Lower lobe of right lung (tissue), 2 donors: ENCODE measurements around the gene JUN. TPM values are rescaled to one million over a fixed set of nuclear protein-coding genes. Genes with fewer than 3 reads are reported as not detected.
A peak's percentile ranks its signal among the peaks of the same experiment; 100 is the strongest.

ENCODE experiments used
- ATAC-seq, 2 donors: fragments of 200-7000 bp; cut with Tn5 transposase; one replicate each; pipeline ENCODE4 v1.9.1; 2020 to 2022; ENCODE audit warnings: mild to moderate bottlenecking in 2 of 2, moderate library complexity in 2 of 2
- DNase-seq: peaks from one replicate; pipeline ENCODE4 v3.0.0-alpha.2; 2020
- H3K27ac ChIP-seq: fragments of 200-600 bp; one replicate; pipeline ENCODE4 v1.8.0; 2022
- H3K27me3 ChIP-seq: fragments of 200-600 bp; one replicate; pipeline ENCODE4 v1.8.0; 2022; ENCODE audit warnings: low read depth
- H3K36me3 ChIP-seq: fragments of 200-600 bp; one replicate; pipeline ENCODE4 v1.8.0; 2022; ENCODE audit warnings: mild to moderate bottlenecking
- H3K4me1 ChIP-seq: fragments of 200-600 bp; one replicate; pipeline ENCODE4 v1.8.0; 2022
- H3K4me3 ChIP-seq: fragments of 200-600 bp; one replicate; pipeline ENCODE4 v1.8.0; 2022; ENCODE audit warnings: mild to moderate bottlenecking
- H3K9me3 ChIP-seq: fragments of 200-600 bp; one replicate; pipeline ENCODE4 v1.8.0; 2022
- intact Hi-C: fragments of 100-400 bp; cut with DNase I; formaldehyde crosslinking; loops from one replicate; pipeline ENCODE4 v1.11.0; 2022
- total RNA-seq: library from RNA; stranded (reverse); fragmentation: NEBNext Ultra II Directional; extraction: Animal tissue kit (Norgen Biotek cat#: 25700); gene quantifications from one replicate; pipeline ENCODE4 v1.2.1, GENCODE V29; 2021
- TF ChIP-seq, protein P1 (sequence below): fragments of 200-600 bp; IDR thresholded peaks from one replicate; pipeline ENCODE4 v1.8.0; 2022; ENCODE audit warnings: antibody characterized with exemption, mild to moderate bottlenecking
- donor health status: DM: no; HTN: yes; CAD: no; lungs with severe emphysema.

Gene JUN
- total RNA-seq, 1 donor from 2014 or later = 118 TPM

DNA sequence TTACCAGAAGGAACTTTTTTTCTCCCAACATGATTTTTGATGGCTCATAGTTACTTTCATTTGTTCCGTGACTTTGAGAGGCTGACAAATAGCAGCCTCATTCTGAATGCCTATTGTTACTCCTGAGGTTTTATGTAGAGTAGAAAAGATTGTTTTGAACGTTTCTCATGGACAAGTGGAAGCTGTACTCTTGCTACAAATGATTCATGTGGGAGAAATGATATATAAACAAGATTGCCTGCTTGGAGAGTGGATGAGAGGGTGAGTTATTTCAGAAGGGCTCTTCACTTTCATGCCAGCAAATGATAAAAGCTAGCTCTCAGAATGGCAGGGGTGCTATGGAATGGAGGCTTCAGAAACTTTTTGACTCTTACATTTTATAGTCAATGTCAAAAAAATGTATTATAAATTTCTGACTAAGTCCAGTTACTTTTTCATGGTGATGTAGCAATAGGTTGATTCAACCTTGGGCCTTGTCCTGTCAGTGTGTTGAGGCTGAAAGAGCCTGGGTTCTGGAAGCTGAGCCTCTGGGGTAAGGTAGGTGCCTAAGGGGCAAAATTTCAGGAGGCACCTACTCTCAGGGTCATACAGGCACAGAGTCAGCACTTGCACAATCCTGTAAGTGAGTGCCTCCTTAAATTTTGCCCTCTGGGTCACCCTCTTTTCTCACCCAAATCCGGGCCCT lies 19.4 kb downstream of the JUN start:
- Histone ChIP-seq H3K9me3 (no peaks in the 10 kb centered on the region), H3K27me3 (no peaks in the 10 kb centered on the region), H3K4me1 (peaks cover 25% of the 10 kb centered on the region), H3K36me3 (no peaks in the 10 kb centered on the region), H3K4me3 (no peak overlapping the region), H3K27ac (peak overlapping the region; percentile 44)
- no peak for DNase-seq
- peak; percentile 71 to 91 for ATAC-seq
- TF ChIP-seq, protein P1, sequence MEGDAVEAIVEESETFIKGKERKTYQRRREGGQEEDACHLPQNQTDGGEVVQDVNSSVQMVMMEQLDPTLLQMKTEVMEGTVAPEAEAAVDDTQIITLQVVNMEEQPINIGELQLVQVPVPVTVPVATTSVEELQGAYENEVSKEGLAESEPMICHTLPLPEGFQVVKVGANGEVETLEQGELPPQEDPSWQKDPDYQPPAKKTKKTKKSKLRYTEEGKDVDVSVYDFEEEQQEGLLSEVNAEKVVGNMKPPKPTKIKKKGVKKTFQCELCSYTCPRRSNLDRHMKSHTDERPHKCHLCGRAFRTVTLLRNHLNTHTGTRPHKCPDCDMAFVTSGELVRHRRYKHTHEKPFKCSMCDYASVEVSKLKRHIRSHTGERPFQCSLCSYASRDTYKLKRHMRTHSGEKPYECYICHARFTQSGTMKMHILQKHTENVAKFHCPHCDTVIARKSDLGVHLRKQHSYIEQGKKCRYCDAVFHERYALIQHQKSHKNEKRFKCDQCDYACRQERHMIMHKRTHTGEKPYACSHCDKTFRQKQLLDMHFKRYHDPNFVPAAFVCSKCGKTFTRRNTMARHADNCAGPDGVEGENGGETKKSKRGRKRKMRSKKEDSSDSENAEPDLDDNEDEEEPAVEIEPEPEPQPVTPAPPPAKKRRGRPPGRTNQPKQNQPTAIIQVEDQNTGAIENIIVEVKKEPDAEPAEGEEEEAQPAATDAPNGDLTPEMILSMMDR = no peak
- intact Hi-C loops = no loop called here

- no peaks in the 10 kb centered on the region for H3K36me3 ChIP-seq
- intact Hi-C loops = no loop called here
- ATAC-seq (no peak), DNase-seq (no peak)
- no peaks in the 10 kb centered on the region for H3K27me3 ChIP-seq
- peak overlapping the region; percentile 44 for H3K27ac ChIP-seq
- TF ChIP-seq, protein P1 = no peak
- H3K4me1 ChIP-seq = peaks cover 20% of the 10 kb centered on the region
- H3K4me3 ChIP-seq = no peak overlapping the region
- no peaks in the 10 kb centered on the region for H3K9me3 ChIP-seq
Measured at GRCh38 chr1:58763214-58763613, 20.6 kb downstream of the JUN start.

DNA sequence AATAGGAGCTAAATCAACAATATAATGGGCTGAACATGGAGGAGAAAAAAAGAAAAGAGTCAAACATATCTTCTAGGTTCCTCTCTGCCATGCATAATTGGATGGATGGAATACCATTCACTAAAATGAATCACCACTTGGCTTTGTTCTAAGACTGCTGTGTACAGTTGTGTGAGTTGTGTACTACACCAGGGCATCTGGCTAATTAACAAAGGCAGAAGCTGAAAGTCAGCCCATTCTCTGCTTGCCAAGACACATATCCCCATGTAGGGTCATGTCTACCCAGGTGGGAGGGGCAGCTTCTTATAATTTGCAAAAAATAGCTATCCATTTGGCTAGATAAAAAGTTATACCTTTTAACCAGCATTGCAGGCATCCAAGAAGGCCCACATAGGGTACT lies 21.0 kb downstream of the JUN start:
- TF ChIP-seq, protein P1 = no peak
- Histone ChIP-seq H3K4me3 (no peak overlapping the region), H3K27ac (peak overlapping the region; percentile 37), H3K36me3 (no peaks in the 10 kb centered on the region), H3K9me3 (no peaks in the 10 kb centered on the region), H3K27me3 (no peaks in the 10 kb centered on the region), H3K4me1 (peaks cover 20% of the 10 kb centered on the region)
- DNase-seq (no peak), ATAC-seq (no peak)
- intact Hi-C loops = no loop called here

- intact Hi-C loops = no loop called here
- TF ChIP-seq, protein P1 = no peak
Measured at GRCh38 chr1:58755468-58755872, 28.4 kb downstream of the JUN start.

DNA sequence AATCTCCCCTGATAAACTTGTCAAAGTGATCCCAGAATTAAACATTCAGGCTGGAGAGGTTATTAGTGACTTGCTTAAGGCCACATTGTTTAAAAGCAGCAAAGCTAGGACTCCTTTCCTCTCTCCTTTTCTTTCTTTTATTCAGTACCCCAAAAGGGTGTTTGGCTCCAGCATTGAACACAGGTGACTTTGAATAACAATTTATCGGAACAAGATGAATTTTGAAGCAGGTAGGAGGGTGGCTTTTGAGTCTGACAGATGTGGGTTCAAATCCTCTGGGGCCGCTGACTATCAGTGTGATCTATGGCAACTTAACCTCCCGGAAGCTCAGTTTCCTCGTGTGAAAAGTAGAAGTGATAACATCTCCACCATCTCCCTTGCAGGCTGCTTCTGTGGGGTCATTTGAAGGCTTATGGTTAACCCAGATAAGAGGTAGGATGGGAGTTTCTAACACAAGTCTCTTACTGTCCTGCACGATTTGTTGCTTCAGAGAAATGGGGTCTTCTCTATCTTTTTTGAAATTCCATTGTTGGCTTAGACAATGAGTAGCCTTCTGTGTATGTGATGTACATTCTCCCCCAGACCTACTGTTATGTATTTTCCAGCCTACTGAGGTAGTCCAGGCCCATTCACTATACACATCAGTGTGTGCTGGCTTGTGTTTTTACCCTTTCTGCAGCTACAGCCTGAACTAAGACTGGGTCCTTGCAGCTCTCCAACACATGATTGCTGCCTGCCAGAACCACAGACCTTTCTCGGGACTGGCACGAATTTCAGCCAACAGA lies 29.0 kb downstream of the JUN start:
- Histone ChIP-seq H3K4me3 (no peak overlapping the region), H3K27me3 (no peaks in the 10 kb centered on the region), H3K36me3 (no peaks in the 10 kb centered on the region), H3K4me1 (peaks cover 33% of the 10 kb centered on the region), H3K9me3 (no peaks in the 10 kb centered on the region), H3K27ac (peak overlapping the region; percentile 60)
- DNase-seq (no peak), ATAC-seq (peak in 1 of 2 donors; percentile 27)
- TF ChIP-seq, protein P1 = no peak
- intact Hi-C loops = no loop called here

More at GRCh38 chr1:58755468-58755872, 28.4 kb downstream of the JUN start:
- Histone ChIP-seq H3K4me3 (no peak overlapping the region), H3K27me3 (no peaks in the 10 kb centered on the region), H3K9me3 (no peaks in the 10 kb centered on the region), H3K36me3 (no peaks in the 10 kb centered on the region), H3K27ac (peak overlapping the region; percentile 60), H3K4me1 (peaks cover 33% of the 10 kb centered on the region)
- DNase-seq (peak; percentile 51), ATAC-seq (peak; percentile 88 to 89)
